Measurements from ENCODE around the gene GAS1.

DNA sequence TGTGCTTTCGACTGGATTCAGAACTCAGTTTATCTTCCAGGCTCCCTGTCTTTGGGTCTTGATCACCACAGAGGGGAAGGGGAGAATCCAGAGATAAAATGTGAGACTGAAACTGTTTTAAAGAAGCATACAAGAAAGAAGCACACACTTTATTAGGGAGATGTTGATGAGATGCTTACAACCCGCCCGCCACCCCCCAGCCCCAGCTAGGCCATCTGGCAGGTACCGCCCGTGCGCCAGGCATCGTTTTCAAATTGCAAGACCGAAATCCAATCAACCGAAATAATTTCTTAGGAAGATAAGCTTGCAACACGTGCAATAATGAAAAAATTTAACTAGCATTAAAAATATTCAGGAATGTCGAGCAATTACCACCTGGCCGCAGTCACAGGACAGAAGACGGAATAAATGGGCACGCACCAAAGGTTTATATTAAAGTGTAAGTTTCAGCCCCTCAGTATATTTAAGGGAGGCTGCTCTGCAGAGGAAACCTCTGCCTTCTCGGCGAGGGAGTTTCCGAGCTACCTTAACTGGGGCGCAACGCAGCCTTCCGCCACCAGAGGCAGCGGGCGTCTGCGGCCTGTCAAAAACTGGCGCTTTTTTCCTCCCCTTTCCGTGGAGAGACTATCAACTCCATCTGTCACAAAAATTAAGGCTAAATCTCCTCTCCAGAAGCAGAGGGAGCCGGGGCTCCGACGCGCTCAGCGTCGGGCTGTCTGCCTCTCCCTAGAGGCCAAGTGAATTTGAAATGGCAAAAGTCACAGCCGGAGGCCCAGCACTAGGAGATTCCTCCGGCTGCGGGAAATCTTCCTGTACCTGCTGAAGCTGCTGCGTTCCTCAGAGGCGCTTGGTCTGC lies 996 bp upstream of the GAS1 start:
- no peak for TF ChIP-seq POLR2A (IDR thresholded peaks at IDR 0.05)
- TF ChIP-seq, protein P1, sequence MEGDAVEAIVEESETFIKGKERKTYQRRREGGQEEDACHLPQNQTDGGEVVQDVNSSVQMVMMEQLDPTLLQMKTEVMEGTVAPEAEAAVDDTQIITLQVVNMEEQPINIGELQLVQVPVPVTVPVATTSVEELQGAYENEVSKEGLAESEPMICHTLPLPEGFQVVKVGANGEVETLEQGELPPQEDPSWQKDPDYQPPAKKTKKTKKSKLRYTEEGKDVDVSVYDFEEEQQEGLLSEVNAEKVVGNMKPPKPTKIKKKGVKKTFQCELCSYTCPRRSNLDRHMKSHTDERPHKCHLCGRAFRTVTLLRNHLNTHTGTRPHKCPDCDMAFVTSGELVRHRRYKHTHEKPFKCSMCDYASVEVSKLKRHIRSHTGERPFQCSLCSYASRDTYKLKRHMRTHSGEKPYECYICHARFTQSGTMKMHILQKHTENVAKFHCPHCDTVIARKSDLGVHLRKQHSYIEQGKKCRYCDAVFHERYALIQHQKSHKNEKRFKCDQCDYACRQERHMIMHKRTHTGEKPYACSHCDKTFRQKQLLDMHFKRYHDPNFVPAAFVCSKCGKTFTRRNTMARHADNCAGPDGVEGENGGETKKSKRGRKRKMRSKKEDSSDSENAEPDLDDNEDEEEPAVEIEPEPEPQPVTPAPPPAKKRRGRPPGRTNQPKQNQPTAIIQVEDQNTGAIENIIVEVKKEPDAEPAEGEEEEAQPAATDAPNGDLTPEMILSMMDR (IDR thresholded peaks at IDR 0.05), result peak; percentile 77 to 93 (median 86)
- TF ChIP-seq POLR2AphosphoS5 (IDR thresholded peaks at IDR 0.05), result peak in 1 of 3 donors; percentile 37

Data from transverse colon (tissue), 4 donors.